ENCODE measurements around the gene CCNI2.

DNA sequence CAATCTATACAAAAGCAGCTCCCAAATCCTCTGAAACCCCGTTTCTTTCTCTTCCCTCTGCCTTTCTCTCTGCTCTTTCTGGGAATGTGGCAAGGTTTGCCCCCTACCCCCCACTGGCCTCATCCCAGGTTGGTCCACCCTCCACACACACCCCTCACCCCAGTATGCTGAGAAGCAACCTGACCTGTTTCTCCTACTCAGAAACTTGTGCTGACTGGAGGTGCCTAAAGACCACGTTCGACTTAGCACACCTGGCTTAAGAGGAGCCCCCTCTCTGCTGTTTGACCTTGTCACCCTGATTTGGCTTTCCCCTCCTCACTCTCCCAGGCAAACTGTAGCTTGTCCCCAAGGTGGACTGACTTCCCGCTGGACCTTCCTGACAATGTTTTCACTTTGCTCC is 30.9 kb downstream of the CCNI2 start:
- TF ChIP-seq, protein P1, sequence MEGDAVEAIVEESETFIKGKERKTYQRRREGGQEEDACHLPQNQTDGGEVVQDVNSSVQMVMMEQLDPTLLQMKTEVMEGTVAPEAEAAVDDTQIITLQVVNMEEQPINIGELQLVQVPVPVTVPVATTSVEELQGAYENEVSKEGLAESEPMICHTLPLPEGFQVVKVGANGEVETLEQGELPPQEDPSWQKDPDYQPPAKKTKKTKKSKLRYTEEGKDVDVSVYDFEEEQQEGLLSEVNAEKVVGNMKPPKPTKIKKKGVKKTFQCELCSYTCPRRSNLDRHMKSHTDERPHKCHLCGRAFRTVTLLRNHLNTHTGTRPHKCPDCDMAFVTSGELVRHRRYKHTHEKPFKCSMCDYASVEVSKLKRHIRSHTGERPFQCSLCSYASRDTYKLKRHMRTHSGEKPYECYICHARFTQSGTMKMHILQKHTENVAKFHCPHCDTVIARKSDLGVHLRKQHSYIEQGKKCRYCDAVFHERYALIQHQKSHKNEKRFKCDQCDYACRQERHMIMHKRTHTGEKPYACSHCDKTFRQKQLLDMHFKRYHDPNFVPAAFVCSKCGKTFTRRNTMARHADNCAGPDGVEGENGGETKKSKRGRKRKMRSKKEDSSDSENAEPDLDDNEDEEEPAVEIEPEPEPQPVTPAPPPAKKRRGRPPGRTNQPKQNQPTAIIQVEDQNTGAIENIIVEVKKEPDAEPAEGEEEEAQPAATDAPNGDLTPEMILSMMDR (IDR thresholded peaks at IDR 0.05) = no peak
- TF ChIP-seq POLR2A (IDR thresholded peaks at IDR 0.05) = no peak

Data from uterus (tissue), 2 donors.